DND-41 (cell line): ENCODE results near the gene IVNS1ABP.

Source experiments
- EZH2 ChIP-seq: IDR thresholded peaks from 3 replicates; pipeline ENCODE4 v1.6.1; 2012; ENCODE audit warnings: borderline replicate concordance, low read depth, mild to moderate bottlenecking, moderate library complexity, low read length, inconsistent platforms; ENCODE audit not compliant: severe bottlenecking
- TF ChIP-seq, protein P1 (sequence below): IDR thresholded peaks from 2 replicates; pipeline ENCODE4 v1.5.1; 2012; ENCODE audit warnings: borderline replicate concordance, low read length, moderate library complexity, mild to moderate bottlenecking; ENCODE audit not compliant: poor library complexity, severe bottlenecking; ENCODE audit errors: extremely low read depth

DNA sequence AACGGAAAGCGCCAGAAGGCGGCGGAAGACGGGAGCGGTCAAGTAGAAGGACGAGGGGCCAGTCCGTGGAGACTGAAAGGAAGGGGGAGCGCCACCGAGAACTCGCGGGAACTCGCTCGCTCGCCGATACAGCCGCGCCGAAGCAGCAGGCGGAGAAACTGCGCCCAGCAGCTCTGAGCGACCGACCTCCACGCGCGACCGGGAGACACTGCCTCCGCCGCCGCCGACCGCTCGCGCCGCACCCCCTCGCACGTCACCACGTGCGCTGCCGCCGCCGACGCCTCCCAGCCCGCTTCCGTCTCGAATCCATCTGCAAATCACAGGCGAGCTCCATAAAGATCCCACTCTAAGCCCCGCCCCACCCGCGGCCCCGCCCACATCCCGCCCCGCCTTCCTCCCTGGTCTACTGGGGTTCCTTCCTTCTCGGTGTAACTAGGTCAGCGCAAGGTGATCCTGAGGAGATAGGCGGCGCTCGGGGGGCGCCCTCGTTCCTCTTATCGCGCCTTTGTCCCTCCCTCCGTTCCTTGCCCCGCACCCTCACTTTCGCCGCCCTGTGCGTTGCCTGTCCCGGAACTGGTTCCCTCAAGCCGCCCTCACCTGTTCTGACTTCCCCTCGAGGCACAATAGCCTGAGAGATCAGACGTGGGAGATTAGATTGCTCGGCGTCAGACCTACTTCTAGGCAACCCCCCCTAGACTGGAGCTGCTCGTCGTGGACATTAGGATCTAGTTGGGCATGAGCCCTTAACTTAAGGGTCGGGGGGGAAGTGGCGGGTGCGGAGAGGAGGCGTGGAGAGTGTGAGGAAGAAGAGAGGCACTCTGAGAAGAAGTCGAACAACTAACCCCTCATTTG is at the start of gene IVNS1ABP:
- TF ChIP-seq, protein P1, sequence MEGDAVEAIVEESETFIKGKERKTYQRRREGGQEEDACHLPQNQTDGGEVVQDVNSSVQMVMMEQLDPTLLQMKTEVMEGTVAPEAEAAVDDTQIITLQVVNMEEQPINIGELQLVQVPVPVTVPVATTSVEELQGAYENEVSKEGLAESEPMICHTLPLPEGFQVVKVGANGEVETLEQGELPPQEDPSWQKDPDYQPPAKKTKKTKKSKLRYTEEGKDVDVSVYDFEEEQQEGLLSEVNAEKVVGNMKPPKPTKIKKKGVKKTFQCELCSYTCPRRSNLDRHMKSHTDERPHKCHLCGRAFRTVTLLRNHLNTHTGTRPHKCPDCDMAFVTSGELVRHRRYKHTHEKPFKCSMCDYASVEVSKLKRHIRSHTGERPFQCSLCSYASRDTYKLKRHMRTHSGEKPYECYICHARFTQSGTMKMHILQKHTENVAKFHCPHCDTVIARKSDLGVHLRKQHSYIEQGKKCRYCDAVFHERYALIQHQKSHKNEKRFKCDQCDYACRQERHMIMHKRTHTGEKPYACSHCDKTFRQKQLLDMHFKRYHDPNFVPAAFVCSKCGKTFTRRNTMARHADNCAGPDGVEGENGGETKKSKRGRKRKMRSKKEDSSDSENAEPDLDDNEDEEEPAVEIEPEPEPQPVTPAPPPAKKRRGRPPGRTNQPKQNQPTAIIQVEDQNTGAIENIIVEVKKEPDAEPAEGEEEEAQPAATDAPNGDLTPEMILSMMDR: peak; percentile 65
- TF ChIP-seq EZH2: no peak
